ENCODE data around the gene SCUBE2. TPM values are rescaled to one million over a fixed set of nuclear protein-coding genes. Genes with fewer than 3 reads are reported as not detected.

Gene SCUBE2
- total RNA-seq, 4 donors from 2014 or later, result 0.78 to 13.1 (median 5.0) TPM

GRCh38 chr11:9138133-9138453, 46.7 kb upstream of the SCUBE2 start:
- TF ChIP-seq POLR2A (IDR thresholded peaks at IDR 0.05) (no peak), POLR2AphosphoS5 (IDR thresholded peaks at IDR 0.05) (no peak), EP300 (IDR thresholded peaks at IDR 0.05) (no peak), CTCF (IDR thresholded peaks at IDR 0.05) (no peak)
- Histone ChIP-seq H3K27me3 (no peaks in the 10 kb centered on the region), H3K4me3 (no peak overlapping the region), H3K9me3 (no peaks in the 10 kb centered on the region), H3K27ac (peak overlapping the region in 3 of 4 donors; percentile 57 to 68 (median 65)), H3K36me3 (peaks cover 0 to 61% of the 10 kb centered on the region in 2 donors), H3K4me1 (peaks cover 0 to 31% (median 2%) of the 10 kb centered on the region in 3 donors)
- peak; percentile 13 for ATAC-seq
- WGBS, 2 donors (ENCODE audit: low coverage in 1 of 2), result 55% methylated on average over 3 of the region's 3 CpGs; no CpG with 5 or more reads in 1 of the 2 donors

DNA sequence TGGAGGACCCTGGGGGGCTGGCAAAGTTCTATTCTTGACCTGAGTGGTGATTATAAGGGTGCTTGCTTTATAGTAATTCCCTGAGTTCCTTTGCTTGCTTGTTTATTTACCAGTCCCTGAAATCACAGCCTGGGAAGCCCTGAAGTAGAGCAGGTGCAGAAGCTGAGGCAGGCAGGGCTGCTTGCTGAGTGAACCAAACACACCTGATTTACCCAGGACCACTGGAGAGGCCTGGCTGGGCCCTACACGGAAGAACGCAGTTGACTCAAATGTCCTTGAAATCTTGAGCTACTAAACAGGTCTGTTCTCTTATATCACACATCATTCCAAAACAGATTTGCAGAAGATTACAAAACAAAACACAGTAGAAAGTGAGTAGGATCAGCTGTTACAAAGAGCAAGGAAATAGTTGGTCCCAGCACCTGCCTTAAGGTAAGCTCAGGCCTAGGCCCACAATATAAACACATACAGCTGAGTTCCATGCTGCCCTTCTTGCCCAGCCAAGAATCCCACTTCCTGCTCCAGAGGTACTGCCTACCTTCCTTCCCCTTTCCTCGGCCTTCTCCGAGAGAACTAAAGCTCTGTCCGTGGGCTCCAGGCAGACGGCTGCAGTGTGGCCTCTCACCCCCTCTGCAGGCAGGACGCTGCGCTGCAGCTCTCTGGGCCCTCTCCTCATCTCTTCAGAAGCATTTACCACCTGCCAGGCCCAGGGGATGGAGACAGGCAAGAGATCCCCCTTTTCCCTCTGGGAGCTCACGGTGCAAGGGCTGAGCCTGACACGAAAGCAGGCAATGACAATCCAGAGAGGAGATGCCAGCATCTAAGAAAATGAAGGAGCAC, 46.1 kb upstream of the SCUBE2 start:
- TF ChIP-seq POLR2A (IDR thresholded peaks at IDR 0.05) (no peak), CTCF (IDR thresholded peaks at IDR 0.05) (peak; percentile 89 to 98 (median 90))
- WGBS, 2 donors (ENCODE audit: low coverage in 1 of 2), result 8 to 43% methylated on average over 3 to 8 of the region's 10 CpGs
- Histone ChIP-seq H3K4me1 (peaks cover 0 to 31% (median 2%) of the 10 kb centered on the region in 3 donors), H3K27ac (peak overlapping the region in 3 of 4 donors; percentile 57 to 68 (median 65)), H3K9me3 (no peaks in the 10 kb centered on the region), H3K27me3 (no peaks in the 10 kb centered on the region), H3K36me3 (peaks cover 0 to 56% of the 10 kb centered on the region in 2 donors), H3K4me3 (no peak overlapping the region)
- ATAC-seq, result peak; percentile 90

- Histone ChIP-seq H3K27me3 (no peaks in the 10 kb centered on the region), H3K27ac (no peak overlapping the region), H3K9me3 (no peaks in the 10 kb centered on the region), H3K36me3 (peaks cover 0 to 56% of the 10 kb centered on the region in 2 donors), H3K4me1 (peaks cover 0 to 31% (median 2%) of the 10 kb centered on the region in 3 donors), H3K4me3 (no peak overlapping the region)
- ATAC-seq, result no peak
- TF ChIP-seq EP300 (IDR thresholded peaks at IDR 0.05) (no peak), POLR2AphosphoS5 (IDR thresholded peaks at IDR 0.05) (no peak), CTCF (IDR thresholded peaks at IDR 0.05) (no peak), POLR2A (IDR thresholded peaks at IDR 0.05) (no peak)
- 83 to 85% methylated on average over 2 of the region's 2 CpGs for WGBS, 2 donors (ENCODE audit: low coverage in 1 of 2)
Observed at GRCh38 chr11:9136741-9137140, 45.3 kb upstream of the SCUBE2 start.

DNA sequence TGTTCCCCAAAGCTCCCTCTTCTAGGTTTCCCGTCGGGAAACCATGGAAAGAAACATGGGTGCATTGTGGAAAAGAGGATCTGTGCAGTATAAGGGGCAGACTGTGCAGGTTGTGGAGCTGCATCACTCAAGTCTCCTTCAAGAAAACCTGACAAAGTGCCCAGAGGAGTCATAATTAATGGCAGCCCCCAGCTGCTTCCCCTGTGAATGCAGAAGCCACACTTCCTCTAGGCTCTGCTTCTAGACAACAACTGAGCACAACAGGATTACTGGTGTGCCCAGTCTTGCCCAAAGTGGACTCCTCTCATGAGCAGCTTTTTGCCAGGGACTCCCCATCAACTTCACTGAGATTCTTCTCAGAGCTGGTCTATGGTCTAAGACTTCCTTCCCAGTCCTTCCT, 42.6 kb upstream of the SCUBE2 start:
- WGBS, 2 donors (ENCODE audit: low coverage in 1 of 2), result 60% methylated on average over 1 of the region's 2 CpGs; no CpG with 5 or more reads in 1 of the 2 donors
- Histone ChIP-seq H3K27ac (no peak overlapping the region), H3K36me3 (peaks cover 0 to 36% of the 10 kb centered on the region in 2 donors), H3K27me3 (no peaks in the 10 kb centered on the region), H3K9me3 (no peaks in the 10 kb centered on the region), H3K4me1 (peaks cover 0 to 19% (median 2%) of the 10 kb centered on the region in 3 donors), H3K4me3 (no peak overlapping the region)
- no peak for TF ChIP-seq CTCF (IDR thresholded peaks at IDR 0.05)
- no peak for TF ChIP-seq EP300 (IDR thresholded peaks at IDR 0.05)
- TF ChIP-seq POLR2AphosphoS5 (IDR thresholded peaks at IDR 0.05), result no peak
- no peak for TF ChIP-seq POLR2A (IDR thresholded peaks at IDR 0.05)
- no peak for ATAC-seq
